GM12878 (cell line): Measurements from ENCODE around the gene RHOXF2B. TPM values are rescaled to one million over a fixed set of nuclear protein-coding genes. Genes with fewer than 3 reads are reported as not detected.

Experiments
- ATAC-seq: fragments of 200-7000 bp; cut with Tn5 transposase; 3 replicates; pipeline ENCODE4 v1.9.1; 2020; ENCODE audit warnings: mild to moderate bottlenecking, moderate library complexity
- BruUV-seq: library from RNA; stranded (reverse); fragments of 400-500 nt; replicated peaks from 2 replicates; lab custom pipeline; 2021; lab: Mats Ljungman, UMichigan
- CTCF ChIA-PET: fragments of 300-600 bp; sonication (Branson Sonifier 250); formaldehyde crosslinking; extraction: SDS; loops from one replicate; lab custom pipeline; 2021; ENCODE audit warnings: inconsistent platforms; lab: Yijun Ruan, JAX
- POLR2A ChIA-PET: fragments of 350-600 bp; formaldehyde crosslinking; extraction: SDS; loops from one replicate; lab custom pipeline; 2021; ENCODE audit warnings: inconsistent platforms; lab: Charles Lee
- RAD21 ChIA-PET: fragments of 300-600 bp; sonication (Branson Sonifier 250); formaldehyde crosslinking; loops from one replicate; lab custom pipeline; 2023; ENCODE audit warnings: antibody characterized with exemption; ENCODE audit not compliant: unreplicated experiment; lab: Charles Lee
- SMC1A ChIA-PET: fragments of 300-600 bp; sonication (Branson Sonifier 250); formaldehyde crosslinking; loops from one replicate; lab custom pipeline; 2023; ENCODE audit not compliant: unreplicated experiment, uncharacterized antibody; lab: Charles Lee
- DNase-seq: peaks from one replicate; pipeline ENCODE4 v3.0.0-alpha.2; 2011; ENCODE audit warnings: low read depth, low spot score
- FAIRE-seq: peaks from 3 replicates; lab custom pipeline; 2011; peaks lifted over from hg19 to GRCh38; lab: Jason Lieb, UNC
- H2AFZ ChIP-seq: 2 replicates; pipeline ENCODE4 v1.6.0; 2011; ENCODE audit warnings: low read depth, low read length, control low read depth; ENCODE audit not compliant: control insufficient read depth
- H3K27ac ChIP-seq: 2 replicates; pipeline ENCODE4 v1.5.1; 2011; ENCODE audit warnings: control low read depth; ENCODE audit not compliant: control insufficient read depth, insufficient read depth
- H3K27me3 ChIP-seq, 2 experiments: replicated peaks in 1 of 2; 2 replicates each; pipeline versions ENCODE4 v1.6.0 to v1.6.1; 2011; ENCODE audit warnings: low read length in 1 of 2; ENCODE audit not compliant: control insufficient read depth in 2 of 2, insufficient read depth in 2 of 2
- H3K36me3 ChIP-seq, 2 experiments: 2 replicates each; pipeline ENCODE4 v1.5.1; 2011; ENCODE audit warnings: low read length in 1 of 2; ENCODE audit not compliant: control insufficient read depth in 2 of 2, insufficient read depth in 2 of 2
- H3K4me1 ChIP-seq: 2 replicates; pipeline ENCODE4 v1.6.1; 2011; ENCODE audit warnings: mild to moderate bottlenecking, low read length, moderate library complexity, mixed read lengths; ENCODE audit not compliant: control insufficient read depth, insufficient read depth
- H3K4me2 ChIP-seq: 2 replicates; pipeline ENCODE4 v1.6.0; 2011; ENCODE audit warnings: control low read depth; ENCODE audit not compliant: control insufficient read depth, insufficient read depth
- H3K4me3 ChIP-seq: fragments of 200-600 bp; sonication (generic); 2 replicates; pipeline ENCODE4 v1.5.1; 2016
- H3K79me2 ChIP-seq: 2 replicates; pipeline ENCODE4 v1.6.0; 2011; ENCODE audit warnings: low read length; ENCODE audit not compliant: control insufficient read depth, insufficient read depth
- H3K9ac ChIP-seq: 2 replicates; pipeline ENCODE4 v1.8.0; 2011; ENCODE audit warnings: low read length, control low read depth, mixed read lengths; ENCODE audit not compliant: control insufficient read depth, insufficient read depth
- H3K9me3 ChIP-seq: replicated peaks from 3 replicates; pipeline ENCODE4 v1.5.1; 2011; ENCODE audit warnings: mild to moderate bottlenecking, low read length; ENCODE audit not compliant: control insufficient read depth, insufficient read depth
- H4K20me1 ChIP-seq: 2 replicates; pipeline ENCODE4 v1.6.0; 2011; ENCODE audit not compliant: control insufficient read depth, insufficient read depth
- CBX3 ChIP-seq: fragments of 200-600 bp; sonication (generic); IDR thresholded peaks from 2 replicates; pipeline ENCODE4 v1.6.1; 2016; ENCODE audit warnings: low read depth, borderline replicate concordance
- CREB1 ChIP-seq: IDR thresholded peaks from 2 replicates; pipeline ENCODE4 v1.6.1; 2012; ENCODE audit warnings: low read depth, mild to moderate bottlenecking, inconsistent platforms
- CREM ChIP-seq: IDR thresholded peaks from 2 replicates; pipeline ENCODE4 v1.6.1; 2014; ENCODE audit warnings: antibody characterized with exemption, low read depth
- EED ChIP-seq: sonication (generic); IDR thresholded peaks from 2 replicates; pipeline ENCODE4 v1.6.1; 2016; ENCODE audit warnings: antibody characterized with exemption, low read depth
- IRF4 ChIP-seq: IDR thresholded peaks from 2 replicates; pipeline ENCODE4 v1.6.1; 2011; ENCODE audit warnings: low read depth, low read length
- JUND ChIP-seq: IDR thresholded peaks from 2 replicates; pipeline ENCODE4 v1.6.1; 2012; ENCODE audit warnings: low read depth, mild to moderate bottlenecking, low read length, improper control_type of control experiment, moderate library complexity
- NRF1 ChIP-seq: conservative IDR thresholded peaks from 2 replicates; pipeline ENCODE4 v1.6.1; 2011; ENCODE audit warnings: mild to moderate bottlenecking, low read depth, low read length, improper control_type of control experiment
- PAX8 ChIP-seq: fragments of 450-650 bp; IDR thresholded peaks from 2 replicates; pipeline ENCODE4 v1.6.1; 2017; ENCODE audit warnings: mild to moderate bottlenecking, moderate library complexity
- POU2F2 ChIP-seq: IDR thresholded peaks from 3 replicates; pipeline ENCODE4 v1.6.1; 2011; ENCODE audit warnings: low read depth, mild to moderate bottlenecking, low read length, borderline replicate concordance
- RCOR1 ChIP-seq: conservative IDR thresholded peaks from 2 replicates; pipeline ENCODE4 v1.6.1; 2012; ENCODE audit warnings: low read depth, low read length, improper control_type of control experiment
- RUNX3 ChIP-seq: IDR thresholded peaks from 2 replicates; pipeline ENCODE4 v1.6.1; 2012; ENCODE audit warnings: low read length, inconsistent platforms
- SMARCA5 ChIP-seq: fragments of 450-650 bp; IDR thresholded peaks from 2 replicates; pipeline ENCODE4 v1.6.1; 2017; ENCODE audit warnings: mild to moderate bottlenecking
- SP1 ChIP-seq: IDR thresholded peaks from one replicate; pipeline ENCODE4 v1.6.1; 2011; ENCODE audit warnings: low read depth, low read length
- ZNF24 ChIP-seq: fragments of 450-650 bp; IDR thresholded peaks from 2 replicates; pipeline ENCODE4 v1.6.1; 2017; ENCODE audit warnings: antibody characterized with exemption, mild to moderate bottlenecking
- ZZZ3 ChIP-seq: IDR thresholded peaks from 2 replicates; pipeline ENCODE4 v1.6.1; 2011; ENCODE audit warnings: low read depth; ENCODE audit not compliant: control insufficient read depth, insufficient read length
- WGBS: methylation state at CpG from one replicate; pipeline ENCODE4 v1.1.6; 2016; ENCODE audit warnings: low lambda C conversion rate; ENCODE audit not compliant: insufficient replicate concordance, insufficient coverage; ENCODE audit errors: missing lambda C conversion rate; 5-methylcytosine and 5-hydroxymethylcytosine counted together
- in situ Hi-C: fragments of 300-500 bp; cut with MboI; formaldehyde crosslinking; loops from 9 replicates; pipeline ENCODE4 v1.14.3; 2018; ENCODE audit warnings: mixed read lengths
- intact Hi-C: fragments of 100-400 bp; cut with micrococcal nuclease; formaldehyde crosslinking; loops from one replicate; pipeline ENCODE4 v1.14.2; 2022; ENCODE audit not compliant: unreplicated experiment
- polyA plus RNA-seq, 11 experiments: library from polyadenylated mRNA; depleted of rRNA in 4 of 11; unstranded in 6 of 11; stranded (reverse) in 5 of 11; fragments of >200 nt; fragmentation: Nextera tagmentation in 4 of 11; fragmentation: Illumina TruSeq in 1 of 11; extraction: Ambion mirVana in 4 of 11; extraction: Trizol in 1 of 11; gene quantifications; 1 replicate in 1 of 11; 2 replicates in 10 of 11; pipeline versions ENCODE4 v1.2.1 to v1.2.3, GENCODE V29; 2011 to 2016; ENCODE audit warnings: inconsistent platforms in 2 of 11, missing spikeins in 2 of 11, low read depth in 1 of 11
- total RNA-seq, 4 experiments: library from RNA; depleted of rRNA in 3 of 4; stranded (reverse); fragments of >200 nt in 3 of 4; fragmentation: Illumina TruSeq in 1 of 4; extraction: Trizol in 1 of 4; gene quantifications; 2 replicates each; pipeline versions ENCODE4 v1.2.1 to v1.2.3, GENCODE V29; 2013 to 2021
- TF ChIP-seq, protein P1 (sequence below): IDR thresholded peaks from 2 replicates; pipeline ENCODE4 v1.6.1; 2012; ENCODE audit warnings: low read depth, low read length, improper control_type of control experiment

The RHOXF2B gene
- total and polyA plus RNA-seq, 10 of the 15 experiments (the other 5 are each of a cell fraction or from before 2014, with no cell fraction given) = 0.03 to 0.08 TPM; not detected in 8

DNA sequence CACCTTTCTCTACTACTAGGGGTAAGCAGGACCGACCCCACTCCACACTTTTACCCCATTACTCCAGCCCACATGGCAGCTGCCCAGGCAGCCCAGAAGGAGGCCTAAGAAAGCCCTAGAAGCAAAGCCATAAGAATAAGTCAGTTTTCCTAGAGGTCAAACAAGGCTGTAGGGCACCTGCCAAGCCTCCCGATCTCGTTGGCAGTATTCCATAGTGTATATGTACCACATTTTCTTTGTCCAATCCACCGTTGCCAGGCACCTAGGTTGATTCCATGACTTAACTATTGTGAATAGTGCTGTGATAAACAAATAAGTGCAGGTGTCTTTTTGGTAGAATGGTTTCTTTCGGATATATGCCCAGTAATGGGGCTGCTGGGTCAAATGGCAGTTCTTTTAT is 54.2 kb downstream of the RHOXF2B start:
- 41% methylated on average over 5 of the region's 5 CpGs for WGBS
- H3K4me1 ChIP-seq = no peaks in the 10 kb centered on the region
- POLR2A ChIA-PET = no interaction called here

More for the DNA sequence above, 54.2 kb downstream of the RHOXF2B start:
- H4K20me1 ChIP-seq = no peaks in the 10 kb centered on the region
- DNase-seq = no peak
- RAD21 ChIA-PET = no interaction called here
- ATAC-seq = no peak
- TF ChIP-seq RUNX3 = no peak
- no peak for TF ChIP-seq NRF1
- no peak for TF ChIP-seq IRF4
- no peak for TF ChIP-seq CBX3
- TF ChIP-seq CREB1 = no peak
- TF ChIP-seq ZZZ3 = no peak
- TF ChIP-seq PAX8 = no peak
- no peak for TF ChIP-seq SMARCA5
- TF ChIP-seq, protein P1, sequence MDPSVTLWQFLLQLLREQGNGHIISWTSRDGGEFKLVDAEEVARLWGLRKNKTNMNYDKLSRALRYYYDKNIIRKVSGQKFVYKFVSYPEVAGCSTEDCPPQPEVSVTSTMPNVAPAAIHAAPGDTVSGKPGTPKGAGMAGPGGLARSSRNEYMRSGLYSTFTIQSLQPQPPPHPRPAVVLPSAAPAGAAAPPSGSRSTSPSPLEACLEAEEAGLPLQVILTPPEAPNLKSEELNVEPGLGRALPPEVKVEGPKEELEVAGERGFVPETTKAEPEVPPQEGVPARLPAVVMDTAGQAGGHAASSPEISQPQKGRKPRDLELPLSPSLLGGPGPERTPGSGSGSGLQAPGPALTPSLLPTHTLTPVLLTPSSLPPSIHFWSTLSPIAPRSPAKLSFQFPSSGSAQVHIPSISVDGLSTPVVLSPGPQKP = no peak
- no peak for TF ChIP-seq EED
- TF ChIP-seq CREM = no peak
- TF ChIP-seq POU2F2 = no peak
- TF ChIP-seq JUND = no peak
- TF ChIP-seq ZNF24 = no peak
- TF ChIP-seq SP1 = no peak
- no peak for TF ChIP-seq RCOR1
- TF ChIP-seq, all 136 proteins: peak for 0
- H3K79me2 ChIP-seq = no peaks in the 10 kb centered on the region
- intact Hi-C loops = no loop called here
- H3K27me3 ChIP-seq = no peaks in the 10 kb centered on the region
- H3K9me3 ChIP-seq = no peaks in the 10 kb centered on the region; the same call in 2 of the 3 replicates
- no peak overlapping the region for H3K4me3 ChIP-seq
- CTCF ChIA-PET = no interaction called here
- H3K27ac ChIP-seq = no peak overlapping the region
- H2AFZ ChIP-seq = no peak overlapping the region
- in situ Hi-C loops = no loop called here
- no peaks in the 10 kb centered on the region for H3K36me3 ChIP-seq
- no peak for FAIRE-seq
- SMC1A ChIA-PET = no interaction called here
- no TSS peak for BruUV-seq
- no peak overlapping the region for H3K4me2 ChIP-seq
- no peak overlapping the region for H3K9ac ChIP-seq
